DMS53 (cell line): ENCODE data around the gene OVOL3.
"Not testable (repeated sequence)": the region's sequence is repeated elsewhere in the genome, so short reads cannot be mapped to it uniquely, and the experiment has no call there.

Experiments
- DNase-seq: peaks from one replicate; lab custom pipeline; 2025; lab: John Stamatoyannopoulos, UW

Gene OVOL3

GRCh38 chr19:36134867-36135266, 23.9 kb downstream of the OVOL3 start:
- not testable (repeated sequence) for DNase-seq

GRCh38 chr19:36136964-36137686, 26.2 kb downstream of the OVOL3 start:
- DNase-seq = peak; percentile 89

DNA sequence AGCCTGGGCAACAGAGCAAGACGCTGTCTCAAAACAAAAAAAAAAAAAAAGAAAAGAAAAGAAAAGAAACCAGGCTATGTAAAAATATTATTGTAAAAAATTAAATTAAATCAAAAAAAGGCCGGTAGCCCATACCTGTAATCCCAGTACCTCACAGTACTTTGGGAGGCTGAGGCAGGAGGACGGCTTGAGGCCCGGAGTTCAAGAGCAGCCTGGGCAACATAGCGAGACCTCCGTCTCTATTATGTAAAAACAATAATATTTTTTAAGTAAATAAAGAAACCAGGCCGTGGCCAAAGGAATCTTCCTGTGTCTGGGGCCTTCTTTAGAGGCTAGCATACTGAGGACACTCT, 28.2 kb downstream of the OVOL3 start:
- no peak for DNase-seq

- peak; percentile 99 for DNase-seq
These were observed 28.7 kb downstream of the OVOL3 start, which contains the start of gene CAPNS1 for GRCh38 chr19:36139473-36140303. TSS of gene CAPNS1 (plus strand) at chr19:36140066. CDS start at chr19:36141012, 946 bp downstream.

GRCh38 chr19:36140304-36141038, 29.5 kb downstream of the OVOL3 start:
- peak; percentile 92 for DNase-seq

DNA sequence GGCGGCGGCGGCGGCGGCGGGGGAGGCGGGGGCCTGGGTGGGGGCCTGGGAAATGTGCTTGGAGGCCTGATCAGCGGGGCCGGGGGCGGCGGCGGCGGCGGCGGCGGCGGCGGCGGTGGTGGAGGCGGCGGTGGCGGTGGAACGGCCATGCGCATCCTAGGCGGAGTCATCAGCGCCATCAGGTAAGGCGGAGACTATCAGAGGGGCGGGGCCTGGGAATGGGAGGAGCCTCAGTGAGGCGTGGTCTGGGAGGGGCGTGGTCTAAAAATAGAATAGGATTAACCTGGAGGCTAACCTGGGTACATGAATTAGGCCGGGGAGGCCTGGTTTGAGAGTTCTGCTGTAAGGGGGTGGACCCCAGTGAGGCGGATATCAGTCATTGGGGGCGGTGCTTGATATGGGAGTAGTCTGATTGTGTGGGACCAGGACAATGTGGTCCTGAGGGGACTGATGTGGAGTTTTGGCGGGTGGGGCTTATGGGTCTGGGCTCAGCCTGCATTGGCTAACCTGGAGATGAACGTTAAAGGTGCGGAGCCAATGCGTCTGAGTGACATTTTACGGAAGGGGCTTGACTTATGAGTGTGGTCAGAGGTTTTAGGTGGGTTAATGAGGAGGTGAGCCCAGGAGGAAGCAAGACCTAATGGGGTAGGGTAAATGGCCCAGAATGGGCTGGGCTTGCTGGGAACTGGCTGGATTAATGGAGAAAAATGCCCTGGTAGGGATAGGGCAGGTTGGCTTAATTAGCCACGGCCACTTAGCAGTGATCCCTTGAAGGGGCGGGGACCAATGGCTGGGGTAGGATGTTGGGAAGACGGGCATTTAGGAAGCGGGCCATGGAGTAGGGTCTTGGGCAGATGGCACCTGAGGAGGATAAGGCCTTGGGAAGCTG, 30.3 kb downstream of the OVOL3 start:
- DNase-seq = peak; percentile 95

- DNase-seq = no peak
These were observed 31.1 kb downstream of the OVOL3 start for GRCh38 chr19:36142046-36142445.

DNA sequence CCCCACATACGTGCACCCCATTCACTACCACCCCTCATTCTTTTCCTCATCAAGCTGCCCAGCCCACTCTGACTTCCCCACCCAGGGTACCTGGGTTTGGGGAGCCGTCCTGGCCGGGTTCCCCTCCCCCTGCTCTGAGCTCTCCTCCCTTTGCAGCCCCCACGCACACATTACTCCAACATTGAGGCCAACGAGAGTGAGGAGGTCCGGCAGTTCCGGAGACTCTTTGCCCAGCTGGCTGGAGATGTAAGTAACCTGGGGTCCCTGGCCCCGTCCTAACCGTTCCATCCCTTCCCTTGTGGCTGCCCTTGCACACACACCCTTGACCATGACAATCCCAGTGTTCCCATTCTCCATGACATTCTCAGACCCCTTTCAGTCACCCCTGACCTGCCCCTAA, 31.6 kb downstream of the OVOL3 start:
- DNase-seq = no peak

GRCh38 chr19:36144624-36145023, 33.7 kb downstream of the OVOL3 start:
- no peak for DNase-seq

DNA sequence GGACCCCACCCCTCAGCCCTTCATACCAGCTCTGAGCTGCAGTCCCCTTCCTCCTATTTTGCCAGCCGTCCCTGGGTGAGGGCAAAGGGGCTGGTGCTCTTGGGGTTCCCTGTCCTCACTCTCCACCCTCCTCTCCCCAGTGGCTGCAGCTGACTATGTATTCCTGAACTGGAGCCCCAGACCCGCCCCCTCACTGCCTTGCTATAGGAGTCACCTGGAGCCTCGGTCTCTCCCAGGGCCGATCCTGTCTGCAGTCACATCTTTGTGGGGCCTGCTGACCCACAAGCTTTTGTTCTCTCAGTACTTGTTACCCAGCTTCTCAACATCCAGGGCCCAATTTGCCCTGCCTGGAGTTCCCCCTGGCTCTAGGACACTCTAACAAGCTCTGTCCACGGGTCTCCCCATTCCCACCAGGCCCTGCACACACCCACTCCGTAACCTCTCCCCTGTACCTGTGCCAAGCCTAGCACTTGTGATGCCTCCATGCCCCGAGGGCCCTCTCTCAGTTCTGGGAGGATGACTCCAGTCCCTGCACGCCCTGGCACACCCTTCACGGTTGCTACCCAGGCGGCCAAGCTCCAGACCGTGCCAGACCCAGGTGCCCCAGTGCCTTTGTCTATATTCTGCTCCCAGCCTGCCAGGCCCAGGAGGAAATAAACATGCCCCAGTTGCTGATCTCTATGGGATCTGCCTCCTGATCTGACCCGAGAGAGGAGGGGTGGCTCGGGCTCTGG, 38.9 kb downstream of the OVOL3 start:
- DNase-seq = no peak

- DNase-seq = no peak
These were observed 39.6 kb downstream of the OVOL3 start for GRCh38 chr19:36150586-36150985.

DNA sequence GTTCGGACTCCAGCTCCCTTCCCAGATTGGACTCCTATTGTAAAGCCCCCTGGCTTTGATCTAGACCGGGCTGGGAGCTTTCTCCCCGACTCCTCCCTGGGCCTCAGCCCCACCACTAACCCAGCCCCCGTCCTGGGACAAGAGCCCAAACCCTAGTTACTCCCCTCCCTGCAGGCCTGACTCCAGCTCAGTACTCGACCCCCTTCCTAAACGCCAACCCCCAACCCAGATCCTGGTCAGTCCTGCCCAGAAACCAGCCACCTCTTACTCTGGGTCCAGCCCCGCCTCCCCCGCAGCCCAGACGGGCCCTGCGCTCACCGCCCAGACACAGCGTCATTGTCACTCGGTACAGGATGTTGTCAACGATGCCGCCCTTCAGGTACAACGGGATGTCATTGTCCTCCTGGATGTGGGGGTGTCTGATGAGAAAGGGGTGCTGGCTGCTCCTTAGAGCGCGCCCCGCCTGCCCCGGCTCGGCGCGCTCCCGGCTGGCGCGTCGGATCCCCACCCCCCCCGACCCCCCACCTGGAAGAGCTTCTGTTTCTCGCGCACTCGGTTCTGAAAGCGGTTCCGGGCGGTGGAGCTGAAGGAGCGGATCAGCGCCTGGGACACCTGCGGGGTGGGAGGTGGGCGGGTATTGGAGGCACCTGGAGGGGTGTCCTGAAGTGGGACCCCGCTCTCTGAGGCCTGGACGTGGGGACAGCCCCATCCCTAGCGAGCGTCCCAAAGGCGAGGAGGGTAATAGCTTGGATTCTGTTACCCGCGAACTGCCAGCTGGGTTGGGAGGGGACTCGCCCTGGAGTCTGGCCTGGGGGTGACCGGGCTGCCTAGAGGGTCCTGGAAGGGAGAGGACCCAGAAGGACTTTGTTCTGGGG, 40.4 kb downstream of the OVOL3 start:
- no peak for DNase-seq

DNA sequence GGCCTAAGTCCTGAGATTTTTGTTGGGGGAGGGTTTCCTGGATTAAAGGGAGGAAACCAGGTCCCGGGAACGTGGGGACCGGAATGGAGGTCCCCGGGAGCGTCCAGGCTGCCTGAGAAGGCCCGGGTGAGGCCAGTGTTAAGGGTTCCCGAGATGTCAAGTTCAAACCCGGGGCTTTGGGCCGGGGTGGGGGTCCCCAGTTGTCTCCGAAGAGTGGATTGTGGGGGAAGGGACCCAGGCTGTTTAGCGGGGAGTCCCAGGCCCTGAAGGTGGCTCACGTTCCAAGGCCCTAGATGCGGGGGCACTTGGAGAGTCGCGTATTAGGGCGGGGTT, 41.0 kb downstream of the OVOL3 start:
- DNase-seq = no peak

DNA sequence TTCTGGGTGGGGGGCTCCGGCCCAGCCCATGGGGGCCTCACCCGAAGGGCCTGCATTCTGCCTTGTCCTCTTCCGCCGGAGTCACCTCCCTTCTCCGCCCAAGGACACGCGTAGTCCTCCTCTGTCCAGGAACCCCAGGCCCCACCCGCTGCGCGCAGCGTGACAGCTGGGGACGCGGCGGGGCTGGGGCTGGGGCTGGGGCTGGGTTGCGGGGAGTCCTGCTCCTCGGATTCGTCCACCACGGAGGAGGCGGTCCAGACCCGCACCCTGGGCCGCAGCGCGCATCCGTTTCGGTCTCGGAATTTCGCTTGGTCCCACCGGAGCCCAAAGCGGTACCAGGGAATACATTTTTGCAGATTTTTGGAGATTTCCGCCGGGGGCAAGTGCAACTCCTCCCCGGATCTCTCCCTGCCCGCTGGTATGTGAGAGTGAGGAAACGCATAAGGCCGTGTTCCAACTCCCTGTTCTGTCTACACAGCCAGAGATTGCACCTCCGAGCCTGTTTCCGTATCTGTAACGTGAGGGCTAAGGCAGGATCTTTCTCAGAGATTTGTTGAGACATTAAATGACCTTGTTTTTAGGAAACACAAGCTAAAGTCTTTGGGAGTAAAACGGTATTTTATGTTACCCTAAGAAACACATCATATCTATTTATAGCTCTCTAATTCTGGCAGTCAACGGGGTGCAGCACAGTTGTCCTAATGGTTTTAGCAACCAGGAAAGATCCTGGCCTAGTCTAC, 41.6 kb downstream of the OVOL3 start, which contains the start of gene COX7A1:
Gene COX7A1 (minus strand): TSS at position 96 of the 740 bp plus-strand sequence. CDS start 40 bp downstream, at position 56.
- DNase-seq = no peak

- DNase-seq = no peak
These were observed 42.2 kb downstream of the OVOL3 start for GRCh38 chr19:36153126-36153525.

GRCh38 chr19:36160821-36161596, 50.1 kb downstream of the OVOL3 start:
- no peak for DNase-seq
